ENCODE measurements around the gene GPHN. TPM values are rescaled to one million over a fixed set of nuclear protein-coding genes. Genes with fewer than 3 reads are reported as not detected.

Gene GPHN
- total RNA-seq, 1 experiment from 2014 or later: 18.1 TPM

GRCh38 chr14:66955159-66955558 lies 447.2 kb downstream of the GPHN start:
- Mint-ChIP-seq H3K4me3 (no peak overlapping the region), H3K27ac (no peak overlapping the region), H3K36me3 (peaks cover 31% of the 10 kb centered on the region), H3K9me3 (peaks cover 41% of the 10 kb centered on the region), H3K4me1 (no peaks in the 10 kb centered on the region), H3K27me3 (ENCODE audit: low read depth) (no peaks in the 10 kb centered on the region; the same call in 1 of the 2 replicates)
- ChIA-PET POLR2A (no interaction called here), CTCF (no interaction called here)
- TF ChIP-seq MXD4 (CRISPR knock-in tag; IDR thresholded peaks at IDR 0.05; ENCODE audit: borderline replicate concordance): no peak
- TF ChIP-seq ARID4B (CRISPR knock-in tag; IDR thresholded peaks at IDR 0.05; ENCODE audit: borderline replicate concordance): no peak
- TF ChIP-seq MYBL2 (CRISPR knock-in tag; IDR thresholded peaks at IDR 0.05): no peak
- TF ChIP-seq ESRRA (CRISPR knock-in tag; IDR thresholded peaks at IDR 0.05; ENCODE audit: borderline replicate concordance): no peak
- TF ChIP-seq OVOL2 (CRISPR knock-in tag; IDR thresholded peaks at IDR 0.05; ENCODE audit: borderline replicate concordance): no peak
- TF ChIP-seq TEAD4 (CRISPR knock-in tag; IDR thresholded peaks at IDR 0.05): no peak
- no peak for TF ChIP-seq GABPB1 (CRISPR knock-in tag; IDR thresholded peaks at IDR 0.05)
- no peak for TF ChIP-seq ATF6 (CRISPR knock-in tag; IDR thresholded peaks at IDR 0.05)
- no peak for TF ChIP-seq ZNF416 (CRISPR knock-in tag; IDR thresholded peaks at IDR 0.05)
- TF ChIP-seq TCF7 (CRISPR knock-in tag; IDR thresholded peaks at IDR 0.05; ENCODE audit: low read depth): no peak
- TF ChIP-seq JUN (CRISPR knock-in tag; IDR thresholded peaks at IDR 0.05): no peak
- ATAC-seq (no peak), DNase-seq (ENCODE audit: low spot score) (no peak)

GRCh38 chr14:66959437-66960050 lies 451.6 kb downstream of the GPHN start:
- CTCF ChIA-PET: no interaction called here

GRCh38 chr14:66965831-66966230 lies 457.9 kb downstream of the GPHN start:
- H3K36me3 Mint-ChIP-seq: no peaks in the 10 kb centered on the region
- TF ChIP-seq MYBL2 (CRISPR knock-in tag; IDR thresholded peaks at IDR 0.05): no peak
- no peak for TF ChIP-seq SOX15 (CRISPR knock-in tag; IDR thresholded peaks at IDR 0.05)
- TF ChIP-seq ZNF138 (CRISPR knock-in tag; conservative IDR thresholded peaks at IDR 0.05): no peak
- no peak for TF ChIP-seq STAT6 (CRISPR knock-in tag; conservative IDR thresholded peaks at IDR 0.05; ENCODE audit: low read depth)
- TF ChIP-seq ZNF263 (CRISPR knock-in tag; IDR thresholded peaks at IDR 0.05; ENCODE audit: low read depth): no peak
- TF ChIP-seq NFE2L1 (CRISPR knock-in tag; IDR thresholded peaks at IDR 0.05): no peak
- TF ChIP-seq ATF1 (CRISPR knock-in tag; IDR thresholded peaks at IDR 0.05): no peak
- no peak for TF ChIP-seq HMGA2 (CRISPR knock-in tag; IDR thresholded peaks at IDR 0.05)
- no peak for TF ChIP-seq ZNF219 (CRISPR knock-in tag; IDR thresholded peaks at IDR 0.05; ENCODE audit: borderline replicate concordance)
- no peak for TF ChIP-seq TP53 (CRISPR knock-in tag; IDR thresholded peaks at IDR 0.05)

More at GRCh38 chr14:66959437-66960050, 451.6 kb downstream of the GPHN start:
- Mint-ChIP-seq H3K36me3 (peaks cover 35% of the 10 kb centered on the region), H3K27ac (no peak overlapping the region), H3K9me3 (peaks cover 40% of the 10 kb centered on the region), H3K4me1 (no peaks in the 10 kb centered on the region), H3K4me3 (no peak overlapping the region), H3K27me3 (ENCODE audit: low read depth) (no peaks in the 10 kb centered on the region; the same call in 1 of the 2 replicates)
- TF ChIP-seq ZNF317 (CRISPR knock-in tag; IDR thresholded peaks at IDR 0.05; ENCODE audit: borderline replicate concordance, low read depth): peak; percentile 90
- TF ChIP-seq MAX (CRISPR knock-in tag; IDR thresholded peaks at IDR 0.05): no peak
- TF ChIP-seq E2F4 (CRISPR knock-in tag; IDR thresholded peaks at IDR 0.05; ENCODE audit: borderline replicate concordance, low read depth): no peak
- POLR2A ChIA-PET: no interaction called here
- no peak for DNase-seq (ENCODE audit: low spot score)
- ATAC-seq: no peak

More at GRCh38 chr14:66965831-66966230, 457.9 kb downstream of the GPHN start:
- Mint-ChIP-seq H3K4me1 (no peaks in the 10 kb centered on the region), H3K27ac (no peak overlapping the region), H3K4me3 (no peak overlapping the region), H3K9me3 (no peaks in the 10 kb centered on the region; the same call in 1 of the 2 replicates), H3K27me3 (ENCODE audit: low read depth) (no peaks in the 10 kb centered on the region)
- ATAC-seq (no peak), DNase-seq (ENCODE audit: low spot score) (no peak)
- CTCF ChIA-PET: no interaction called here
- POLR2A ChIA-PET: no interaction called here
